Stimulated activated CD4-positive, alpha-beta T cell treated with anti-CD3 and anti-CD28 coated beads, Interleukin-15, amount 100 ng/mL, for 1 hour (primary cell): ENCODE results near the gene NDRG2.
A peak's percentile ranks its signal among the peaks of the same experiment; 100 is the strongest.
"Not testable (repeated sequence)": the region's sequence is repeated elsewhere in the genome, so short reads cannot be mapped to it uniquely, and the experiment has no call there.

Experiments
- DNase-seq, 2 donors: peaks; one replicate each; pipeline ENCODE4 v3.0.0-alpha.2; 2020; ENCODE audit warnings: low read depth in 1 of 2, low spot score in 1 of 2

NDRG2 gene

GRCh38 chr14:21014761-21015190 is 10.1 kb downstream of the NDRG2 start:
- peak; percentile 55 to 60 for DNase-seq

- DNase-seq = no peak
Measured at GRCh38 chr14:21011136-21011535, 13.7 kb downstream of the NDRG2 start.

GRCh38 chr14:21009721-21010120 is 15.1 kb downstream of the NDRG2 start:
- not testable (repeated sequence) for DNase-seq

GRCh38 chr14:21003788-21004346 is 21.0 kb downstream of the NDRG2 start:
- DNase-seq = no peak

- no peak for DNase-seq
Measured at GRCh38 chr14:21001218-21001617, 23.6 kb downstream of the NDRG2 start.

GRCh38 chr14:20999591-20999990 is 25.3 kb downstream of the NDRG2 start:
- DNase-seq = no peak

- DNase-seq = no peak
Measured at GRCh38 chr14:20998674-20999366, 26.0 kb downstream of the NDRG2 start, which contains the start of gene SLC39A2. Gene SLC39A2 (plus strand): TSS chr14:20999293. CDS start chr14:20999447, 154 bp downstream.

- DNase-seq = no peak
Measured at GRCh38 chr14:20998139-20998538, 26.7 kb downstream of the NDRG2 start.

- DNase-seq = no peak
Measured at GRCh38 chr14:20997564-20997963, 27.3 kb downstream of the NDRG2 start.

GRCh38 chr14:20997115-20997514 is 27.7 kb downstream of the NDRG2 start:
- DNase-seq = no peak

GRCh38 chr14:20996521-20996920 is 28.3 kb downstream of the NDRG2 start:
- DNase-seq = no peak

GRCh38 chr14:20989787-20990600 is 34.9 kb downstream of the NDRG2 start, which contains the start of gene METTL17:
Gene METTL17 (plus strand): TSS chr14:20989980. CDS start chr14:20990003, 23 bp downstream.
- DNase-seq = peak; percentile 60 to 70

GRCh38 chr14:20989471-20989786 is 35.4 kb downstream of the NDRG2 start:
- DNase-seq = no peak

GRCh38 chr14:20988717-20989470 is 36.0 kb downstream of the NDRG2 start:
- no peak for DNase-seq

GRCh38 chr14:20986811-20987210 is 38.0 kb downstream of the NDRG2 start:
- DNase-seq = no peak

- DNase-seq = not testable (repeated sequence)
Measured at GRCh38 chr14:20985650-20986049, 39.2 kb downstream of the NDRG2 start.

- no peak for DNase-seq
Measured at GRCh38 chr14:20982646-20983369, 42.1 kb downstream of the NDRG2 start.

GRCh38 chr14:20980906-20981305 is 44.0 kb downstream of the NDRG2 start:
- DNase-seq = no peak

- DNase-seq = no peak
Measured at GRCh38 chr14:20978687-20979086, 46.2 kb downstream of the NDRG2 start.

- DNase-seq = no peak
Measured at GRCh38 chr14:20976291-20976690, 48.6 kb downstream of the NDRG2 start.

- no peak for DNase-seq
Measured at GRCh38 chr14:20973501-20973900, 51.4 kb downstream of the NDRG2 start.
